ENCODE measurements around the gene LGR4. TPM values are rescaled to one million over a fixed set of nuclear protein-coding genes. Genes with fewer than 3 reads are reported as not detected.

Gene LGR4
- total and polyA plus RNA-seq, 9 of the 15 experiments (the other 6 are each of a cell fraction or from before 2014, with no cell fraction given): 0.94 to 10.1 (median 5.8) TPM

DNA sequence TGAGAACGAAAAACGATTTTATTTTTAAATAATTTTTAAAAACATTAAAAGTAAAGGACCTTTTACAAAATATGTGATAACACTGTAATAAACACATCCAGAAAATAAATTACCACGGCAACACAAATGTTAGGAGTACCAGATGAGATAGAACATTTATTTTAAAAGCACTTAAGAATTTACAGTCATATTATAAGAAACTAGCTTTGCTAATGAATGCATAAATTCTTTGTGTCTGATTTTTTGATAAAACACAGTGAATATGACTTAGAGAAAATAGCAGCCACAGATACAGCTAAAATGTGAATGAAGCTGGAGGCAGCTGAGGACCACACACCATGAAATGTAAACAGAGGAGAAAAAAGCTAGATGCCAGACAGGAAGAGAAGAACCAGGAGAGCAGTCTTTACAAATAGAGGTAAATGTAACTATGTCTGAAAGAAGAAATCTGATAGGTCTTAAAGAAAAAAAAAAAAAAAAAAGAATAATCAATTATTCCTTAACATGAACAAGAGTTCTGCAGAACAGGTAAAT lies 124.2 kb downstream of the LGR4 start (continued):
- no peak for TF ChIP-seq RBBP5 (IDR thresholded peaks at IDR 0.05; ENCODE audit: borderline replicate concordance, insufficient read depth, low read length, poor library complexity, severe bottlenecking)

DNA sequence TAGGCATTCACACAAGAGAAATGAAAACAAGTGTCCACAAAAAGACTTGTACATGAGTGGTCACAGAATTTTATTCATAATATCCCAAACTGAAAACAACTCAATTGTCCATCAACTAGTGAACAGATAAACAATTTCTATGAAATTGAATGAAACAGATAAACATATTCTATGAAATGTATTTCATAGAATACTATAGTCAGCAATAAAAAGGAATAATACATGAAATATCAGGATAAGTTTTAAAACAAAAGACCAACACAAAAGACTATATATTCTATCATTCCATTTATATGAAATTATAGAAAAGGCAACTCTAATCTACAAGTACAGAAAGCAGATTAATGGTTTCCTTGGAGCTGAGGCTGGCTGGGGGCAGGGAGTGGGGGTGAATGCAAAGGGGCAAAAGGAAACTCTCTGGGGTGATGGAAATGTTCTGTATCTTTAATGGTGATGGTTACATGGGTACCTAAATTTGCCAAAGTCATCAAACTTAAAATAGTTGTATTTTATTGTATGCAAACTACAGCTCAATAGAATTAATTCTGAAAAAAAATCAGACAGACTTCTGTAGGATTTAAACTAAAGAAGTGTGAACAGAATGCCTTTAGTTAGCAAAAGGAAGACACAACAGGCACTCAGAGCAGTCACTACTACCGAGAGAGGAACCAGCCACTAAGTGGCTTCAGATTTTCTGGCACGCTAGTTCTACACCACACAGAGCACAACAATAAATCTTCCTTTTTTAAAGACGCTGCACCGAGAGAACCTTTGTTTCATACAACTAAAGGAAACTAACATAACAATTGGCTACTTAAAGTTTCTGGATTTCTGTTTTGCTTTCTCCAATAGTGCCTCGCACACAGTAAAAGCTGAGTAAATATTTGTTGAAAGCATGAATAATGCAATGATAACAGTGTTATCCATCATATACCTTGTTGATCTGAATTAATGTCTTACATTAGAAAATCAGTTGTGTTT lies 124.9 kb downstream of the LGR4 start:
- no TSS peak for BruUV-seq (replicated peaks)
- intact Hi-C loops (cut with micrococcal nuclease): no loop called here
- FAIRE-seq: no peak
- CTCF ChIA-PET (ENCODE audit: low intra/inter-chr PET ratio): no interaction called here
- in situ Hi-C loops (cut with MboI): no loop called here
- H4K20me1 ChIP-seq (replicated peaks; ENCODE audit: control insufficient read depth, insufficient read depth, low read length): no peaks in the 10 kb centered on the region
- no peak overlapping the region for H3K27ac ChIP-seq (ENCODE audit: extremely low read depth, low read depth, low read length)
- no peaks in the 10 kb centered on the region for H3K9me1 ChIP-seq (ENCODE audit: control insufficient read depth, insufficient read depth, low read length)
- H3K9ac ChIP-seq (ENCODE audit: insufficient read depth in 1 of 2, low read depth in 2 of 2, low read length in 2 of 2): no peak overlapping the region
- H3K4me3 ChIP-seq: no peak overlapping the region
- no peaks in the 10 kb centered on the region for H3K9me3 ChIP-seq (replicated peaks; ENCODE audit: control insufficient read depth, insufficient read depth, low read depth, low read length)
- H2AFZ ChIP-seq (ENCODE audit: low read depth, low read length): no peak overlapping the region
- DNase-seq (ENCODE audit: extremely low read depth in 1 of 4, low spot score in 3 of 4): no peak
- WGBS (ENCODE audit: insufficient coverage, low coverage, missing lambda C conversion rate): 79% methylated on average over 5 of the region's 5 CpGs
- no peak overlapping the region for H3K4me2 ChIP-seq (ENCODE audit: insufficient read depth, low read length)
- no peaks in the 10 kb centered on the region for H3K79me2 ChIP-seq (ENCODE audit: control insufficient read depth, insufficient read depth, low read length)
- 0 out of 5 replicates have a peak, but pooled peaks cover 0 to 3% of the 10 kb centered on the region in 2 experiments for H3K4me1 ChIP-seq (replicated peaks in 1 of 2; ENCODE audit: control insufficient read depth in 2 of 2, insufficient read depth in 2 of 2, low read length in 2 of 2)
- ATAC-seq: no peak
- POLR2A ChIA-PET: no interaction called here
- peaks cover 6% of the 10 kb centered on the region; the same call in 1 of the 3 replicates for H3K36me3 ChIP-seq (ENCODE audit: control insufficient read depth, insufficient read depth, low read length)
- no peak for TF ChIP-seq TBL1XR1 (IDR thresholded peaks at IDR 0.05; ENCODE audit: low read length in 2 of 2)
- TF ChIP-seq, protein P1, sequence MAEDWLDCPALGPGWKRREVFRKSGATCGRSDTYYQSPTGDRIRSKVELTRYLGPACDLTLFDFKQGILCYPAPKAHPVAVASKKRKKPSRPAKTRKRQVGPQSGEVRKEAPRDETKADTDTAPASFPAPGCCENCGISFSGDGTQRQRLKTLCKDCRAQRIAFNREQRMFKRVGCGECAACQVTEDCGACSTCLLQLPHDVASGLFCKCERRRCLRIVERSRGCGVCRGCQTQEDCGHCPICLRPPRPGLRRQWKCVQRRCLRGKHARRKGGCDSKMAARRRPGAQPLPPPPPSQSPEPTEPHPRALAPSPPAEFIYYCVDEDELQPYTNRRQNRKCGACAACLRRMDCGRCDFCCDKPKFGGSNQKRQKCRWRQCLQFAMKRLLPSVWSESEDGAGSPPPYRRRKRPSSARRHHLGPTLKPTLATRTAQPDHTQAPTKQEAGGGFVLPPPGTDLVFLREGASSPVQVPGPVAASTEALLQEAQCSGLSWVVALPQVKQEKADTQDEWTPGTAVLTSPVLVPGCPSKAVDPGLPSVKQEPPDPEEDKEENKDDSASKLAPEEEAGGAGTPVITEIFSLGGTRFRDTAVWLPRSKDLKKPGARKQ (CRISPR knock-in tag; IDR thresholded peaks at IDR 0.05): no peak
- peak; percentile 73 for TF ChIP-seq C11orf30 (IDR thresholded peaks at IDR 0.05; ENCODE audit: low read depth)
- TF ChIP-seq ZNF316 (IDR thresholded peaks at IDR 0.05): peak; percentile 91
- TF ChIP-seq CHD4 (IDR thresholded peaks at IDR 0.05; ENCODE audit: insufficient read depth, insufficient replicate concordance, low read depth, low read length, poor library complexity, severe bottlenecking): no peak
- H3K27me3 ChIP-seq (ENCODE audit: control insufficient read depth in 2 of 2, insufficient read depth in 2 of 2, low read length in 2 of 2): no peaks in the 10 kb centered on the region
